GM10266 (cell line): ENCODE results near the gene ANKFN1.

ENCODE experiments used
- DNase-seq: peaks from one replicate; pipeline ENCODE4 v3.0.0; 2012; ENCODE audit errors: extremely low spot score
- TF ChIP-seq, protein P1 (sequence below): IDR thresholded peaks from 2 replicates; pipeline ENCODE4 v1.5.1; 2012; ENCODE audit warnings: mild to moderate bottlenecking, low read depth; ENCODE audit not compliant: control insufficient read depth, insufficient read depth; ENCODE audit errors: missing control alignments

ANKFN1 gene

DNA sequence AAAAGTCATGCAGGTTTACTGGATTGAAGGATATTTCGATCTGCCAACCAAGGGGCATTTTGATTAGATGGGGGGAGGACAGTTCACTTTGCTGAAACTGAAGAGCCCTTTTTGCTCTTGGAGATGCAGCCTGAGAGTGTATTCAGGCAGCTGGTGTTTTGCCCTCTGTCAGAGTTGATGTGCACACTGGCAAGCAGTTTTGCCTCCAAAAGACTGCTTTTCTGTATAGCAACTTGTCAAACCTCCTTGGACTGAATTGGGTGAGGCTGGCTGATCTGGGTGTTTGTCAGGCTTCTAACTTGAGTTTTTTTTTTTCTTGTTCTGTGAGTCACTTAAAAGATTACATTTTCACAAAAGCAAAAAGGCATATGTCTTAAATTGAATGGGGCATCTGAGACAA, 22.6 kb upstream of the ANKFN1 start:
- TF ChIP-seq, protein P1, sequence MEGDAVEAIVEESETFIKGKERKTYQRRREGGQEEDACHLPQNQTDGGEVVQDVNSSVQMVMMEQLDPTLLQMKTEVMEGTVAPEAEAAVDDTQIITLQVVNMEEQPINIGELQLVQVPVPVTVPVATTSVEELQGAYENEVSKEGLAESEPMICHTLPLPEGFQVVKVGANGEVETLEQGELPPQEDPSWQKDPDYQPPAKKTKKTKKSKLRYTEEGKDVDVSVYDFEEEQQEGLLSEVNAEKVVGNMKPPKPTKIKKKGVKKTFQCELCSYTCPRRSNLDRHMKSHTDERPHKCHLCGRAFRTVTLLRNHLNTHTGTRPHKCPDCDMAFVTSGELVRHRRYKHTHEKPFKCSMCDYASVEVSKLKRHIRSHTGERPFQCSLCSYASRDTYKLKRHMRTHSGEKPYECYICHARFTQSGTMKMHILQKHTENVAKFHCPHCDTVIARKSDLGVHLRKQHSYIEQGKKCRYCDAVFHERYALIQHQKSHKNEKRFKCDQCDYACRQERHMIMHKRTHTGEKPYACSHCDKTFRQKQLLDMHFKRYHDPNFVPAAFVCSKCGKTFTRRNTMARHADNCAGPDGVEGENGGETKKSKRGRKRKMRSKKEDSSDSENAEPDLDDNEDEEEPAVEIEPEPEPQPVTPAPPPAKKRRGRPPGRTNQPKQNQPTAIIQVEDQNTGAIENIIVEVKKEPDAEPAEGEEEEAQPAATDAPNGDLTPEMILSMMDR, result no peak
- no peak for DNase-seq

DNA sequence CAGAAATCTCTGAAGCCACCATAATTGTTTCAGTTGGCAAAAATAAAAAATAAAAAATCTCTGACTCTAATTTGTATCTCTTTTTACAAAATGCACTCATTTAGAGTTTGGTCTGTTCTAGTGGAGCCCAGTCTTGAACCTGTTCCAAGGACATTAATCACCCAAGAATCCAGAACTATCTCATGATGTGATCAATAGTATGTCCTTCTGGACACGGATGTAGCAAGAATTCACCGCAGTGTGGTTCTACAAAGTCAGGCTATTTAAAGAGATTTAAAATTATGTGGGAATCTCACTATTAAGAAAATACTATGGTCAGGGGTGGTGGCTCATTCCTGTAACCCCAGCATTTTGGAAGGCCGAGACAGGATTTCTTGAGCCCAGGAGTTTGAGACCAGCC, 21.8 kb upstream of the ANKFN1 start:
- DNase-seq, result no peak
- TF ChIP-seq, protein P1, result no peak

DNA sequence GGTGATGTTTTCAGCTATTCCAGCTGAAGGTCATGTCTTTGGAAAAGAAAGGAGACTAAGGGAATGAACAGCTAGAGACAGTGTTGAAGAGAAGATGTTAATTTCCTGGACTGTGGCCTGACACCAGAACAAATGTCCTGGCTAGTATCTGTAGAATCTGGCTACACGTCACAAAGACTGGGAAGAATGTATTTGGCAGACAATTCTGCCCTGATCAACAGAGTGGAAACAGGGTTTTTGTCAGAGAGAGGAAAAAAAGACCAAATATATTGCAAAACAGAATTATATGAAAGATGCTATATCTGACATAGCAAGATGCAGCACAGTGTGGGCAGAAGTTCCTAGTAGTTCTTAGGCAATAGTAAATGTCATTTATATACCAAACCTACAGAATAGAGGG, 17.0 kb upstream of the ANKFN1 start:
- no peak for DNase-seq

DNA sequence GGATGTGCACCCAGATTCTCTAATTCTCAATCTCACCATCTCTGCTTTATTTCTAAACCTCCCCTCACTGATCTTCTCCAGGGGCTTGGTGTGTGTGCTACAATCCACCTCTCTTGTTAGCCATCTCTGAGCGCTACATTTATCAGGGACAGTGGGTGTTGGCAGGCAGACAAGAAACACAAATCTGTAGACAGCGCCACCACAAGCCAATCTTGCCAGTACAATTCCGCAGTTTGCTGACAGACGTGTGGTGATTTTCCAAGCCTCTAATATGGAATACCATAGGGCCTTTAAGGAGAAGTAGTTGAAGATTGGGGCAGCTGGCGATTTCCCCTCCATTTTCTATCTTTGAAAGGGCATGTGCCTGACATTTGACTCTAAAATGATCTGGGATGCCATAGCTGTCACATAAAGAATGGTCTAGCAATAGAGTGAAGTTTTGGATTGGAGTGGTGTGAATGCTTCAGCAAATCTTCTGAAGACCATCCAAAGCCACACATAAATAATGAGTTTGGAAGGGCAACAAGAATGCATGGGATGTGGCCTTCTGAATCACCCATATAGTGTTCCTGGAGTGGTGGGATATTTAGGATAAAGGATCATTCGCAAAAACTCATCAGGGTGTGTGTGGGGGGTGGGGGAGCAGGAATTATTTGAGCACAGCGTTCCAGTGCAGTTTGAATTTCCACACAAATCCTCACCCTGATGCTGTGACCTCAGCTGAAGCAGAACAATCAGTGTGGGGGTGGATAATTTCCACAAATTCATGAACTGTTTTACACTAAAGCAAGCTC, 12.0 kb upstream of the ANKFN1 start:
- TF ChIP-seq, protein P1, result no peak
- no peak for DNase-seq

More for the DNA sequence above, 17.0 kb upstream of the ANKFN1 start:
- TF ChIP-seq, protein P1, result no peak

DNA sequence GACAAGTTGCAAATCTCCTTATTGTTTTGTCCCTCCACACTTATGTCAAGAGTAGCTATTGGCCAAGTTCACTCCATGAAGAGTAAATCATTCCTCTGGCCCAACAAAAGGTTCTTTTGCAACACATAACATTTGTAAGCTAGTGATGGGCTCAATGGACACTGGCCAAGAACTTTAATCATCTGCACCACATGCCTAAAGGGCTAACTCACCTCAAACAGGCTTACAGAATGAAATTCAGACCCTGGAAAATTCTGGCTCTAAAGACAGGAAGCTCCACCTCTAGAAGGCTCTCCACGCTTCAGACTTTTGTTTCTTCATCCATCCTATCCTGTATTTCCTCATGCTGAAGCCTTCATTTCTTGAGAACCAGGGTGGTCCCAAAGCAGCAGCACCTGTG, 10.9 kb upstream of the ANKFN1 start:
- TF ChIP-seq, protein P1, result no peak
- DNase-seq, result no peak

DNA sequence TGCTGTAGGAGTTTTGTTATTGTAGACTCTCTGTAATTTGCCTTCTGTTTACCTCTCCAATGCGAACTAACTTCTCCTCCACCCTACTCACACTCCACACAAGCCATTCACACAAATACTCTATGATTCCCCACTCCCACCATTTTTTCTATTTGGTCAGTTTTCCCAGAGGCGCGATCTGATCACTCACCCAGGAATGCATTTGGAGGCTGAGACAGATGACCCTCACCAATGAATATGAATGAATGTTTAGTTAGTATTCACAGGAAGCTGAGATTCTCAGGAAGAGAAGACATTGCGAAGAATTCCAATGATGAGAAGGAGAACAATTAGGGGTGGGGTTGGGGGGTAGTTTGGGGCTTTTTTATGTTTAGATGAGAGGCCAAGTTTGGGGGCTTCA, 10.5 kb upstream of the ANKFN1 start:
- TF ChIP-seq, protein P1, result no peak
- no peak for DNase-seq

DNA sequence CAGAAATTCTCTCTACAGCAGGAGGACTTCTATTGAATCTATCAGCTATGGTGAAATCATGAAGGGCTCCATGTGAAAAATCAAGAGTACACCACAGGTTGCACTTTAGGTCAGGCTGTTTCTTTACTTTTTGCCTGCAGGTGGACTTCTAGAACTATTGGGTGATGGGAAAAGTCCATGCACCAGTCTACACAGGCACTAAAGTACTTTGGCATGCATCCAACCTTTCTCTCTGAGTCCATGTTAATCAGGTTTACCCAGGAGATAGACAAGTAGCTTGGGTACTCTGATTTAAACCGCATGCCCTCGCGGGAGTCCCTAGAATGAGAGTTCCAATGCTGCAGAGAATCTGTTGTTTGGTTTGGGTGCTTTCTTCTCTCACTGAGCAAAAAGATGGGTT, 9.1 kb upstream of the ANKFN1 start:
- TF ChIP-seq, protein P1, result no peak
- DNase-seq, result no peak
